Raji (cell line): ENCODE measurements around the gene FRRS1L.

Source experiments
- POLR2A ChIP-seq: IDR thresholded peaks from 2 replicates; pipeline ENCODE4 v1.6.1; 2011; ENCODE audit warnings: low read depth, low read length, control low read depth; ENCODE audit not compliant: insufficient read depth

FRRS1L gene, protein sequence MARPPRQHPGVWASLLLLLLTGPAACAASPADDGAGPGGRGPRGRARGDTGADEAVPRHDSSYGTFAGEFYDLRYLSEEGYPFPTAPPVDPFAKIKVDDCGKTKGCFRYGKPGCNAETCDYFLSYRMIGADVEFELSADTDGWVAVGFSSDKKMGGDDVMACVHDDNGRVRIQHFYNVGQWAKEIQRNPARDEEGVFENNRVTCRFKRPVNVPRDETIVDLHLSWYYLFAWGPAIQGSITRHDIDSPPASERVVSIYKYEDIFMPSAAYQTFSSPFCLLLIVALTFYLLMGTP

DNA sequence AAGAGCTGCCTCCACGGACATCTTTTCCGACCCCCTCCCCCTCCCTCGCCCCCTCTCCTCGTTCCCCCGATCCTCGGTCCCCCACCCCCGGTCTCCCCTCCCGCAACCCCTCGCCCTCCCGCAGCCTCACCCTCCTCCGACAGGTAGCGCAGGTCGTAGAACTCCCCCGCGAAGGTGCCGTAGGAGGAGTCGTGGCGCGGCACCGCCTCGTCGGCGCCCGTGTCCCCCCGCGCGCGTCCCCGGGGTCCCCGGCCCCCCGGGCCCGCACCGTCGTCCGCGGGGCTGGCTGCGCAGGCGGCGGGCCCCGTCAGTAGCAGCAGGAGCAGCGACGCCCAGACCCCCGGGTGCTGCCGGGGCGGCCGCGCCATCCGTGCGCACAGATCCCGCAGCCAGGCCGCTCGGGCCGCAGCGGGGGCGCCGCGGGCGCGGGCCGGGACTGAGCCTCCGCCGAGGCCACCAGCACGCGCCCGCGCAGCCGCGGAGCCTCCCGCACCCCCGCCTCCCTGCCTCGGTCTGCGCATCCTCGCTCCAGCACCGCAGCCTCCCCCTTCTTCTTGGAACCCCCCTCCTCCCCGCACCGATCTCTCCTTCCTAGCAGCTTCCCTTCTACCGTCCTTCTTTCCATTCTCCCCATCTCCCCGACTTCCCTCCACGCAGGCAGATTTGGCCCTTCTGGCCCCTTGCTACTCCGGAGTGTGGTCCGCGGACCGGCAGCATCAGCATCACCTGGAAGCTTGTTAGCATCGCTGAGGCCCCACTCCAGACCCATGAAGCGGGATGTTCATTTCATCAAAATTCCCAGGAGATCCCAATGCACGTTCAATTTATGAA is at the start of gene FRRS1L:
Gene FRRS1L, minus strand, starts transcription at position 479 of the 831 bp plus-strand sequence. Its CDS starts 111 bp downstream, at position 368.
- no peak for TF ChIP-seq POLR2A

DNA sequence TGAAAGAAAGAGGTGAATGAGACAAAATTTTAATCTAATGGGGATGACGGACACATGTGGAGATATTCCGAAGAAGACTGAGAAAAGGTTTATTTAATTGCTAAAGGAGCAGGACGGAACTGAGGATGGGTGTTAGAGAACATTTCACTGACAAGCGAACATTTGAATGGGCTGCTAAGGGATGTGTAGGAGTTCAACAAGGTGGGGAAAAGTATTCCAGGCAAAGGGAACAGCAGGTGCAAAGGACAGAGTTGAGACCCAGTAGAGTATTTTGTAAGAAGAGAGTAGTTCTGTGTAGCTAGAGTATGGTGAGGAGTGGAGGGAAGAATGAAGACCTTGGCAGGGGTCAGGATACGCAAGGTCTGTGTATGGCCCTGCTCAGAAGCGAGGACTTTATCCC is 47.4 kb upstream of the FRRS1L start:
- TF ChIP-seq POLR2A, result no peak

DNA sequence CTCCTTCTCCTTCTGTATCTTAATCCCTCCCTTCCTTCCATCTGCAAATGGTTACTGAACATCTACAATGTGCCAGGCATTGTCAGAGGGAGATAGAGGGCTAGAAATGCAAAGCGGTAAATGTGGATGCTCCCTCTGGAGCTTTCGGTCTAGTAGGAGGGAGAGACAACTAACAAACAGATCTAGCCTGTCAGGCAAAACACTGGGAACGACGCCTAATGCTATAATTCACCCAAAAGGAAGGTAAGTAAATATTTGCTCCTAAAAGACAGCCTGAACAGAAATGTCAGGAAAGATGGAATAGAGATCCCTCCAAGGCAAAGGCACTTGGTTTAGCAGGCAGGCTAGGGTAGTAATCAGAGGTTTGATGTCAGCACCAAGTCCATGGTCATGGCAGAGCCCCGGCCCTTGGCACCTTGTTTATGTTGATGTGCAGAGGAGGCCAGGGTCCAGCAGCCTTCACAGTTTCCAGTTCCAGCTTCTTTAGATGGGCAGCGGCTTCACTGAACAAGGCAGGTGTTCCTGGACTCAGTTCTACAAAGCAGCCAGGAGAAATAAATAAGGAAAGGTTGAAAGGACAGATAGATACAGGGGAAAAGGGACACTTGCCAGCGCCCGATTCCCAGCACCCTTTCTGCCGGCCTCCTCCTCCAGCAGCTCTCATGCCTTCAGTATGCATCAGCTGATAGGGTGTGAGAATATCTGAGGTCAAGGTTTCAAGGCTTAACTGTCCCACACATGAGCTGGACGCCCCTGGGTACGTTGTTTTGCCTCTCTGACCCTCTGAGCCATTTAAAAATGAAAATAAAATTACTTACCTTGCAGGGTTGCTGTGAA is 46.5 kb upstream of the FRRS1L start:
- TF ChIP-seq POLR2A, result no peak

DNA sequence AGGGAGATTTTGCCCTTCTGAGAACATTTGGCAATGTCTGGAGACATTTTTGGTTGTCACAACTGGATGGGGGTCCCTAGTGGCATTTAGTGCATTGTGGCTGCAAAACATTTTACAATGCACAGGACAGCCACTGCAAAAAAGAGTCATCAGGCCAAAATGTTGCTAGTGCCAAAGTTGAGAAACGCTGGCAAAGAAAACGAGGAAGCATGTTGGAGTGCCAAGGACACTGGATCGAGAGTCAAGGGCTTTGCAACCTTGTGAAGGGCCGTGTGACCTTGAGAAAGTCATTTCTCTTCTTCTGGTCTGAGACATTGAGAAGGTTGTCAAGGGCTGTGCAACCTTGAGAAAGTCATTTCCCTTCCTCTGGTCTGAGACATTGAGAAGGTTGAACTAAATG is 45.7 kb upstream of the FRRS1L start:
- no peak for TF ChIP-seq POLR2A

DNA sequence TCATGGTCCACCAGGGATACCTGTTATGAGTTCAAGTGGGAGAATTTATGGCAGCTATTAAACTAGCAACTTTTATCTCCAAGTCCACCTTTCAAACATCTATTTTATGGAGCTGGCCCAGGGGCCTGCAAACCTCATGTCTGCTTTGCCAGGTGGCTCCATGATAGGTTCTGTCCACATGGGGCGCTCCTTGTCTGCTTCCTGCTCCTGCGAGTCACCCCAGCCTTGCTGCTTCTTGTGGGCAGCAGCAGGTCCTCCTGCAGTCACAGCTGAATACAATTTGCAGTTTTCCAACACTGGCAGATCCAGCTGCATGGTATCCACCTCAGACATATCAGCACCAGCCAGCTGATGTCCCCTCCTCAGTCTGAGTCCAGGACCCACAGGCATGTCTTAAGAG is 39.6 kb upstream of the FRRS1L start:
- TF ChIP-seq POLR2A, result no peak

DNA sequence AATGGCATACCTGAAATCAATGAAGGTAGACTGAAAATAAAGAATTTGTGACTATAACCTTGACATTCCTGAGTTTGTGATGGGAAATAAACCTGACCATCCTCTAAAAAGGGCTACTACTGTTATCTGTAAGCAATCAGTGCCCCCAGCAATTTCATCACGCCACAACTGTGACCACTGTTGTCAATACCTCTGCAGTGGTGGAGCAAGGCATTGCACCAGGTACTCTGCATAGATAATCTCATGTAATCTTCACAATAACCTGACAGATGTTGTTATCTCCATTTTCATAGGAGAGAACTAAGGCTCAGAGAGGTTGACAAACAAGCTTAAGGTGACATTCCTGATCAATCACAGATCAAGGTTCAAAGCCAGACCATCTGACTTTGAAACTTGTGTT is 38.5 kb upstream of the FRRS1L start:
- no peak for TF ChIP-seq POLR2A

DNA sequence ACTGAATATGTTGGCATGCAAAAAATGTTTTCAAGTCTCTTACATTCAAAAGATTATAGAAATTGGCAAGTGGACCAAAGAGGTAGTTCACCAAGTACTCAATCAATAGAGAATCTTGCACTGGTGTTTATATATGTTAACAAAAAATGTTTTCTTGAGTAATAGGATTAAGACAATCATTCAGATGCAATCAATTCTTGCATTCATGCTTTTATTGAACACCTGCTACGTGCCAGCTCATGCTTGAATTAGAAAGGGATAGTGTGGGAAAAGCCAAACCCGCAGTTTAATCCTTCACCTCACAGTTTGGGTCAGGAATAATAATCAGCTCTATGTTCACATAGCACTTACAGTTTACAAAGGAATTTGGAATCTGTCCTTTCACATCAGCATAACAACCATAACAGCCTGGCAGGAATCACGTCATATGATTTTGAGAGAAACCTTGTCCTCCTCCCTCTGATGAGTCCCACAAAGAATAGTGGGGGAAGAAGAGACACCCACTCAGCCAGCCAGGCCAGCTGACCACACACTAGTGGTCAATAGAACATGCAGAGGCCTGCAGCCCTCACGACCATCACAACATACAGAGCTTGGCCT is 36.8 kb upstream of the FRRS1L start:
- TF ChIP-seq POLR2A, result no peak

DNA sequence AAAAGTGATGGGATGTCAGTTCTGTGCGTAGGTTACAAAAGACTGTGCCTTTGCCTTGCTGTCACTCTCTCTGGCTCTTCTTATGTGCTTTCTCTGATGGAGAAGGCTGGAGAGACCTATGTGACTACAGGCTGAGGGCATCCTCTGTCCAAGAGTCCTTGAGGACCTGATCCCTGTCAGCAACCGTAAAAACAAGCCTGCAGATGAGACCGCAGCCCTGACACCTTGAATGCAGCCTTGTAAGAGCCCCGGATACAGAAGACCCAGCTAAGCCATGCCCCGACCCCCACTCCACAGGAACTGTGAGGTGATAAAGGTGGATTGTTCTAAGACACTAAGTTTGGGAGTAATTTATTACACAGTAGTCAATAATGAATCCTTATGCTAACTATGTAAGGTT is 32.6 kb upstream of the FRRS1L start:
- TF ChIP-seq POLR2A, result no peak

DNA sequence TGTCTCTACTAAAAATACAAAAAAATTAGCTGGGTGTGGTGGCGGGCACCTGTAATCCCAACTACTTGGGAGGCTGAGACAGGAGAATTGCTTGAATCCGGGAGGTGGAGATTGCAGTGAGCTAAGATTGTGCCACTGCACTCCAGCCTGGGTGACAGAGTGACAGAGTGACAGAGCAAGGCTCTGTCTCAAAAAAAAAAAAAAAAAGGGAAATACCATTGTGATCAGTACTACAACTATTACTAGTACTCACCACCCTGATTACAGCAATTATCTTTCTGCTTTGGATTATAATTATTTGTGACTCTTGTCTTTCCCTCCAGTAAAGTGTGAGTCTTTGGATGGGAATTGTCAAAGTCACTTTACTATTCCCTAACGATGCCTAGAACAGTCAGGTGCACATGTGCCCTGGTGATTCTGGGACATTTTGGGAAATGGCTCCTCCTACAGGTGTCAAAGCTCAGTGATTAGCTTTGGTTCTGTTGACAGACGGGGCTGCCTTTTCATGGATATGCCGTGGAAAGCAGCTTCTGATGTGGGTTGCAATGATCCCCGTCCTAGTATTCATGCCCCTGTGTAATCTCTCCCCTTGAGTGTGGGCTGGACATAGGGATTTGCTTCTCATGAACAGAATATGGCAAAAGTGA is 31.8 kb upstream of the FRRS1L start:
- TF ChIP-seq POLR2A, result no peak

DNA sequence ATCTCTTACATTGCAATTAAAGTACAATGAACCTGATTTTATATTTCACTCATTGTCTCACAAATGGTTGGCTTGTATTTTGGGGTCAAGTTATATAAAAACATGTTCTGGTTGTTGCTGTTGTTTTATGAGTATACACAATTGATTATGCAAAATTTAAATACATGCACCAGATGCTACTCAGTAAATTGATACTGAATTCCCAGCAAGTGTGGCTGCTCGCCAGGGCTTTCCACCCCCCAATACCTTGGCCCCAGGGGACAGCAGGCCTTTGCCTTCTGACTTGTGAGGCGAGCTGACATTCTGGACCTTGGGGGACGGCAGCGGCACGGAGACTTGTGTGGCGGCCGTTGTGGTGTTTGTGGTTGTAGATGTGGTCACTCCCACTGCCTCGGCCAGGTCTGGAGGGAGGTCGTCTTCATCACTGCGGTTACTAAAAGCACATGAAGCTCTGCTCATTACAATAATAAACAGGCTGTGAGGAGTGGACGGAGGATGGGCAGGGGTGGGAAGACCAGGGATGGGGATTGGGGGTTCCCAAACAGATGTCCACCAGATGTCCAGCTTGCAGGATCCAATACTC is 27.0 kb upstream of the FRRS1L start:
- no peak for TF ChIP-seq POLR2A

DNA sequence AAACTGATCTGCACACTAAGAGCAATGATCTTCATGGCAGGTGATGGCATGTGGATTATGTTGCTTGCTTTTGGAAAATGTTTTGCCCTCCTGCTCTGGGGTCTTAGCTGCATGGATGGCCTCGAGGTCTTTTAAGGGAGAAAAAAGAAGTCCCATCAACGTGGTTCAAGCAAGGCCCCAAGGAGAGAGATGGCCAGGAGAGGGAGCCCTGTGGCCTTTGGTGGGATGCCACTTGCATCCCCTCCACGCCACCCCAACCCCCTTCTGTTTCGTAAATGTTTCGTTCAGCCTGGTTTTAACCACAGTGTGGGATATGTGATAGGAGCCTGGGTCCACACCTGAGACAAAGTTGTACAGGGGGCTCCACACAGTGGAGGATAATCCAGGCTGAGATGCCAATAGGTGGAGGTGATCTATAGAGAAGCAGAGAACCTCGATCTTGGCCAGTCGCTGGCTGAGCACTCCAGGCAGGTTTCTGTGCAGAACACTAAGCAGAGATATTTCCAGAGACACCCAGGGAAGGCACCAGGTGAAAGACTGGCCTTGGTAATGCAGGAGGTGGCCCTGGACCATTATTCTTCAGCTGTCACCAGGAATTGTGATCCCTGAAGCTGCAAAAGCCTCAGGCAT is 25.8 kb upstream of the FRRS1L start:
- no peak for TF ChIP-seq POLR2A

DNA sequence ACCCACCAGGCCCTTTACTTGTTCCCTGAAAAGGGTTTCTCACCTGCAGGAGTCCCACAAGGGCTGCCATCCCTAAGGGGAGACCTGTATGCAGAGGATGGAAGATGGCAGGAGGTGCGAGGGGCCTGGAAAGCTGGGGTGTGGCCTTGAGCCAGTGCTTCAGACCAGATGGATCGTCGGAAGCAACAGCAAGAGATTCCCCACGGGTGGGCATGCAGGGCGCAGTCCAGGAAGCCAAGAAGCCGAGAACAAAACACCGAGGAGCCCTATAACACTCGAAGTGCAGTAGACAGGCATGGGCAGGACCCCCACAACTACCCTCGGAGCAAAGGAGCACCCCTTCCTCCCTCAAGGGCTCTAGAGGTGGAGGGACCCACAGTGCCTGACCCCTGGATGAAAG is 24.7 kb upstream of the FRRS1L start:
- no peak for TF ChIP-seq POLR2A

DNA sequence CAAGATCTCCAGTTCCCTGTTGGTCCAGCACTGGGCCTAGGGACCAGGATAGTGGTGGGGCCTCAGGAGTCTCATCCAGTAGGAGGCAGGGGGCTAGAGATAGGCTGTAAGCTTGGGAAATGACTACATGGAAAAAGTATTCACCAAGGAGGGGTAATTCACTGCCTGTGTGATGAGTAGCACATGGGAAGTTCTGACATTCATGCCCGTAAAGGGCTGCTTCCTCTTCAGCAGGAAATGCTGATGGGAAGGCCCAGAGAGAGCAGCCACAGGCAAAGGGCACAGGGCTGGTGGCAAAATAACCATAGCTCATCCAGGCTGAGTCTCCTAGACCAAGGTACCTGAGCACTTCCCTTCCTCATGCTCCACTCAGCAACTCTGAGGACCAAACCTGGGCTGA is 23.1 kb upstream of the FRRS1L start:
- TF ChIP-seq POLR2A, result no peak
